GM21515 (cell line): ENCODE results near the gene EEF1AKMT3.

Source experiments
- ATAC-seq: cut with Tn5 transposase; IDR thresholded peaks from one replicate; pipeline ENCODE4 v1.9.1; 2021; ENCODE audit not compliant: unreplicated experiment

The EEF1AKMT3 gene

DNA sequence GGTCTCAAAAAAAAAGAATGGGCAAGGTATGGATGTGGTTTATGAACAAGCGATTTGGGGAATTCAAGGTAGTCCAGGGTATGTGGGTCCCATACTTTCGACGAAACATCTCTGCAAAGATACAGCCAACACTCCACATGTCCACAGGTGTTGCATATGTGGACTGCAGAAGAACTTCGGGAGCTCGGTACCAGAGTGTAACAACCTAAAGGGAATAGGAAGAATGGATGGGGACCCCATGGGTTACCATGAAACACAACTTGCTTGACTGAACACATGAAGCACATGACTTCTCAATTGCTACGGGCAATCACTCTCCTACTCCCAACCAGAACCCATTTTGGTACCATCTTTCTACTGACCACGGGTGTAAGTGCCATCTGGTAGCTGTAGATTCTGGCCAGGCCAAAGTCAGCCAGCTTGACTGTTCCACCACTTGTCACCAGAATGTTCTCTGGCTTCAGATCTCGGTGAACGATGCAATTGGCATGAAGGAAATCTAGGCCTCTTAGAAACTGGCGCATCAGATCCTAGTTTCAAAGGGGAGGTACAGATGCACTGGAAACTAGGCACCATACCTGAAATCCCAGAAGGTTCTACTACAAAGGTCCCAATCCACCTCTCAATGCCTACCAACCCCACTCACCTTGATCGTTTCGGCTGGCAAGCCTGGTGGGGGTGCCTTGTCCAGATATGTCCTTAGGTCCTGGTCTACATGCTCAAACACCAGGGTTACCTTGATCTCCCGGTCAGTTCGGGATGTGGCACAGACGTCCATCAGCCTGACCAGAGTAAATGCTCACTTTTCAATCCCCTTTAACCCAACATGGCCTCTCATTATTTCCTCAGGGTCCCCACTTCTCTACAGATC is 21.6 kb upstream of the EEF1AKMT3 start:
- ATAC-seq = no peak

DNA sequence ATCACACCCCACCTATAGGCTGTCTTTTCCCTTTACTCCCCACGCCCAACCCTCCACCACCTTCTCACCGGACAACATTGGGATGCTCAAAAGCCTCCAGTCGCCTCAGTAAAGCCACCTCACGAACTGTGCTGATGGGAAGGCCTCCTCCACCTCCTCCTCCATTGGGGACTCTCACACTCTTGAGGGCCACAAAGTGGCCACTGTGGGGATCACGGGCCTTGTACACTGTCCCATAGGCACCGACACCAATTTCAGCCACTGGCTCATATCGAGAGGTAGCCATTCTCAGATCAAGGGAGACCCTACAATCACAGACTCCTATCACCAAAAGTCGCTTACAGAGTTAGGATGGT is 21.0 kb upstream of the EEF1AKMT3 start:
- ATAC-seq = no peak

DNA sequence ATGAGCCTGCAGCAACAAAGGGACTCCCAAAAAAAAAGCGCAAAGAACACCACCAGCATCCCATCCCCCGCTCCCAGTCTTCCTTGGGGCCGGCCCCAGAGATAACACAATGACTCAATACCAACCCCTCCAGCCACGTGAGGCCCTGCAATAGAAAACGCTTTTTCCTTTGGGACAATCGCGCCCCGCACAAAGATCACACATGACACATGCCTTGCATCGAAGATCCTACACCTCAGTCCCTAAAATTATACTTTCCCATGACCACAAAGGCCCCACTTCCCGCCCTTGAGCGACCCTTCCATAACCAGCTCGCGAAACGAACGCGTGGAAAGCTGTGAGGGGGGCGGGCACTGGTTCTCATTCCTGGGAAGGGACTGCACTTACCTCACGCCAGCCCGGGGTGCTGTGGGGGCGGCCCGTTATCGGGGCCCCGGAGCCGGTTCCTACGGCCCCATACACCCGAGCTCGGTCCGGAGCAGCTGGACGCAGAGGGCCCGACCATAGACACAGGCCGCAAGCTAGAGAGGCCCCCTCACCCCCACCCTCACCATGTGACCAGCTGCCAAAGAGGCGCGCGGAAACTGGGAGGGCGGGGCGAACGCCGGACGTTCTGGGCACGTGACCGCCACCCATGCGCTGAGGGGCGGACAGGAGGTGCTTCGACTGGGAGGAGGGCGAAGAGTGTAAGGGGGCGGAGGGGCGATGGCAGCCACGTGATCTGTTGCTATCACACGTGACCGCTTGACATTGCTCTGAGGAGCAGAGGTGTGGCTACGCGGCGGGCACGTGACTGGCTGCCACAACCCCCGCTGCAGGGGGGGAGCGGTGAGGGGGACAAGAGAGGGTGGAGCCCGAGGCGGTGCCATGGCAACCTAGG is 20.4 kb upstream of the EEF1AKMT3 start, which contains the start of gene CDK4:
Gene CDK4 (minus strand): TSS at position 523 of the 880 bp plus-strand sequence. CDS start 593 bp downstream, outside the sequence.
- peak; percentile 66 for ATAC-seq

DNA sequence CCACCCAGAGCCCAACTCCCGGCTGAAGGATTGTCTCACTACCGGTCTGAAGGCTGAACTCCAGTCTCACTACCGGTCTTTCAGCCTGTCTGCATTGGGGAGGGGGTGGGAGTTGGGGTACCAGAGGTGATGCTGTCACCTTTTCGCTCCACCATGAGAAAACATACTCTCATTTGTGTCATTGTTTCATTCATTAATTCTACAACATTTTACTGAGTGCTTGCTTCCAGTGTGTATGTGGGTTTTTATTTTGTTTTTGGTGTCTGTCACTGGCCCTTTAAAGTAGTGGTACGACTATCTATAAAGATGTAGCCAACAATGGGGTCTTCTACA is 19.8 kb upstream of the EEF1AKMT3 start:
- no peak for ATAC-seq

DNA sequence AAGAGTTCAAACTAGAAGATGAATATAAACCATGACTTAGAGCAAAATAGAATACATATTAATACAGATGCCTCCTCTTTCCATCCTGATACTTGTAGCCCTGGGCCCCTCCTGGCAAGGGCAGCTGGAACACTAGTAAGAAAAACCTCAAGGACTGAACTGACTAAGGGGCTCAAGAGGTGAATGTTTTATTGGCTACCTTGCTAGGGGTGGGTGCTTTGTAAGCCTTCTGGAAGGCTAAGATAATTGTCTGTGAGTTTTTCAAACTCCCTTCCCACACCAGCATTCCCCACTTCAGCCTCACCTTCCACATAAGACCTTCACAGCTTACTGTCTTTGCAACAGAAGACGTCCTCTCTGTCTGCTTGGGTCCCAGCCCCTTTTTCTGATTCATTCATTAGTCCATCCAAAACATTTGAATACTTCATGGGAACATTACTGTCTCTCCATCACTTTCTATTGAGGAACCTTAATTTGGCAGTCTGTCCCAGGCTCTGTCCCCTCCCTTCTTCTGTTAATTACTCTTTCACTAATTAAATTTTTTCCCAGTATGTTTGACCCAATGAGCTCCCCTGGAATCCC is 18.6 kb upstream of the EEF1AKMT3 start:
- no peak for ATAC-seq

DNA sequence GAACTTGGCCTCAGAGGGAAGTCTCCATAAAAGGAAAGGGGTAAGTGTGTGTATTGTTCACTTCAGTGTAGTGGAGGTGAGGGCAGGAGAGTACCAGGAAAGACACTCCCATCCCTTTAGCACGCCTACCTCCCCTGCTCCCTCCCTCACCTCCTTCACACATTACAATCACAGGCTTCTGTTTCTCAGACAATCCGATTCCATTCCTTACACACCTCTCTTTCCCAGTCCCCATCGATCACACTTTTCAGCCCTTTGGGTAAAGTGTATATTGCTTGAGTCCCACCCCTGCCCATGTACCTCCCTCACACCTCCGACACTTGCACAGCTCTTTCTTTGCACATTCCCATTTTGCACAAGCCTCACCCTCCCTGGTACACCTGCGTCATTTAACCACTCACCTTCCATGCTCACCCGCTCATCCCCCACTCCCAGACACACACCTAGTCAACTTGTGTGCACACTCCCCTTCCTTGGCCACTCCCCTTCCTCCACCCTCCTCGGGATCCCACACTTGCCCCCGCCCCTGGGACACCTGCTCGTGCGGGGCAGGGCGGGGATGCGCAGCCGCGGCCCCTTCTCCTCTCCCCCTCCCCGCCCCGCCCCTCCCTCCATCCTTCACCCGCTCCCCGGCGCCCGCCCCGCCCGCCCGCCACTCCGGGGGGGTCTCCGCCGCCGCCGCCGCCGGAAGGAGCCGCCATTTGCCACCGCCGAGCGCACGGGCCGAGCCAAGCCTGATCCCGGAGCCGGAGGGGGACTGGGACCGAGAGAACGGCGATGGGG is 17.8 kb upstream of the EEF1AKMT3 start, which contains the start of gene MARCHF9:
Gene MARCHF9 (plus strand): TSS at position 693 of the 783 bp plus-strand sequence. CDS start 426 bp downstream, outside the sequence.
- peak; percentile 36 for ATAC-seq

DNA sequence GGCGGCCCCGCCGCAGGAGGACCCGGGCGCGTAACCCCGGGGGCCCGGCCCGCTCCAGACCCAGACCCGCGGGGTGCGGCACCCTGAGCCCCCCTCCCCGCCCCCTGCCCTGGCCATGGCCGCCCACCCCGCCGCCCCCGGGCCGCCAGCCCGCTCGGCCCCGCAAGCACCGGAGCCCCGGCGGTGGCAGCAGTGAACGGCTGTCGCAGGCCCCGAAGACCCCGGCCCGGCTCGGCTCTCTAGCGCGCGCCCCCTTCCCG is 17.3 kb upstream of the EEF1AKMT3 start:
- ATAC-seq = no peak

DNA sequence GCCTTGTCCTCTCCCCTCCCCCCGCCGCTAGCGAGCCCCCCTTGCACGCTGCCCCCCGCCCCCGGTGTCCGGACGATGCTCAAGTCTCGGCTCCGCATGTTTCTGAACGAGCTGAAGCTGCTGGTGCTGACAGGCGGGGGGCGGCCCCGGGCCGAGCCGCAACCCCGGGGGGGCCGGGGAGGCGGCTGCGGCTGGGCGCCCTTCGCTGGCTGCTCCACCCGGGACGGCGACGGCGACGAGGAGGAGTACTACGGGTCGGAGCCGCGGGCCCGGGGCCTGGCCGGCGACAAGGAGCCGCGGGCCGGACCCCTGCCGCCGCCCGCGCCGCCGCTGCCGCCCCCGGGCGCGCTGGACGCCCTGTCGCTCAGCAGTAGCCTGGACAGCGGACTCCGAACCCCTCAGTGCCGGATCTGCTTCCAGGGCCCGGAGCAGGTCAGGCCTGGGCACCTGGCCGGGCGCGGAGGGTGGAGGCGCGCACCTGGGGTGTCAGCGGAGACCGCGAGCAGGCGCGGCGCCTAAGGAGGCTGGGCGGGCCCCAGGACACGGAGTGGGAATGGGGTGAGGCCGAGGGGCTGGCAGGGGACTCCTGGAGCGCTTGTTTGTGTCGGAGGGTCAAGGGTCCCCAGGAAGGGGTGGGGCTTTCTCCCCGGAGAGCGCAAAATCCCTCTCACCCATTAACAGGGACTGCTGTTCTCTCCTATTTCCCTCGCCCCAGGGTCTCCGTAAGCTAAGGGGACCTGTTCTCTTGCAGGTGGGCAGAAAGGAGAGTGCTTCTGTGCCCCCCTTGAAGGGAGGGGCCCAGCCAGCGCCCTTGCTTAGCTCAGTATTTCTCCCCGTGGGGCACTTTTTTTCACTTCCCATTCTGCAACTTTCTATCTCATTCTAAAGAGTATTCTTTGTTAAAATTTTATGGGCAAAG is 16.7 kb upstream of the EEF1AKMT3 start:
- no peak for ATAC-seq

DNA sequence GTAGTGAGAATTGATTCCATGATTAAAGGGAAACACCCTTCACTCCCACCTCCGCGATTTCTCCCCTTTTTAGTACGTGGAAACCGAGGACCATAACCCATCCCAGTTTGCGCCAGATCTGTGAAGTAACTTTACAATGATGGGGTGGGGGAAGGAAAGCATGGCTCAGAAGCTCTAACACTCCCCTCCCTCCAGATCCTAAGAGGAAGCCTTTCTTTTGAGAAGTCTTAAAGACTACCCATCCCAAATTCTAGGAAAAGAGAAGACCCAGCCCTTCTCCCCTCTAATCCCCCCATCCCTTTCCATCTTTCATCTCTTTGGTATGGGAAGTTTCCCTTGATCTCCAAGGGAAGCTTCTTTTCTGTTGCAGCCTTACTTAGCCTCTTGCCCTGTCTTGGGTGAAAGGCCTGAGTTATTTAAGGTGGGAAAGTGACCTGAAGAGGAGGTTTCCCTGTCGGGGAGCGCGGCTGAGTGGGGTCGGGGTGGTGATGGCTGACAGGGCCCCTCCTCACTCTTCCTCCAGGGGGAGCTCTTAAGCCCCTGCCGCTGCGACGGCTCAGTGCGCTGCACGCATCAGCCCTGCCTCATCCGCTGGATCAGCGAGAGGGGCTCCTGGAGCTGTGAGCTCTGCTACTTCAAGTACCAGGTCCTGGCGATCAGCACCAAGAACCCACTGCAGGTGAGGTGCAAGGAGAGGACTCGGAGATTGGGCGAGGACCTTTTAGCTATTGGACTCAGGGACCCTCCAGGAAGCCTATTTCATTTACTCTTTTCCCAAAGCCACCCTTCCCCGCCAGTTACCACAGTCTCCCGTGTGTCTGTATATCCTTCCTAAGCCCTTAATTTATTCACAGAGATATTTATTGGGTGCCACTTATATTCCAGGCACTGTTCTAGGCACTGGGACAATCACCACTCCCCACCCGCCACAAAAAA is 15.7 kb upstream of the EEF1AKMT3 start:
- peak; percentile 20 for ATAC-seq

DNA sequence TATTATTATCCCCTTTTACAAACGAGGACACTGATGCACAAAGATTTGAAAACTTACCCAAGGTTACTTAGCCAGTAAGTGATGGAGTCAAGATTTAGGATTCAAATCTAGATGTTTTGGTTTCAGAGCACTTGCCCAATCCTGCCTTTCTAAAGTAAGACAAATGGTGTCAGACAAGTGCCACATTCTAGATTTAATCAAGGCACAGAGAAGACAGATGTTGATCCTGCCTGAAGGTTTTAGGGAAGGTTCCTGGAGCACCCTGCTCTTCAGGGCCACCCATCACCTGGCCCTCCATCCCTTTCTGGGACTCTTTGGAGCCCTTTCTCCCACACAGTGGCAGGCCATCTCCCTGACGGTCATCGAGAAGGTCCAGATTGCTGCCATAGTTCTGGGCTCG is 14.6 kb upstream of the EEF1AKMT3 start:
- ATAC-seq = no peak

DNA sequence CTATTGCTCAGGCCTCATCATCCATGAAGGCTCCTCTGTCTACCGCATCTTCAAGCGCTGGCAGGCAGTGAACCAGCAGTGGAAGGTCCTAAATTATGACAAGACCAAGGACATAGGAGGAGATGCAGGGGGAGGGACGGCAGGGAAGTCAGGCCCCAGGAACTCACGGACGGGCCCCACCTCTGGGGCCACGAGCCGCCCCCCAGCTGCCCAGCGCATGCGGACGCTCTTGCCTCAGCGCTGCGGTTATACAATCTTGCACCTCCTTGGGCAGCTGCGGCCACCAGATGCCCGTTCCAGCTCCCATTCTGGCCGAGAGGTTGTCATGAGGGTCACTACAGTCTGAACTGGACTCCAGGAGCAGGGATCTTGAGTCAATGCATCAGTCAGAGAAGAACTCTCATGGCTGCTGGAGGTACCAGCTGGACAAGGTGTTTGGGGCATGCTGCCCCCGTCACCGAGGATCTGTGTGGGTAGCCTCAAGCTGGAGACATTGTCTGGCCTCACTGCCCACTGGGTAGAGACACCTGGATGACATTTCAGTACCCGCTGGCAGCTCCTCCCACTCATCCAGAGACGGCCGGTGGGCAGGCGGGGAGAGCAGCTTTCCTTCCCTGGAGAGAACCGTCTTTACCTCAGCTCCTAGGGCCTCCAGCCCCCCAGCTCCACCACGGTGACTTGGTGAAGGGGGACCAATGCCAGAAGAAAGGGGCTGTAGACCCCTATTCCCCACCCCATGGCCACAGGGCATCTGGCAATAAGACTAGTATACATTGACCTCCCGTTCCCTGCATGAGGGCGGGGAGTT is 13.7 kb upstream of the EEF1AKMT3 start:
- no peak for ATAC-seq

DNA sequence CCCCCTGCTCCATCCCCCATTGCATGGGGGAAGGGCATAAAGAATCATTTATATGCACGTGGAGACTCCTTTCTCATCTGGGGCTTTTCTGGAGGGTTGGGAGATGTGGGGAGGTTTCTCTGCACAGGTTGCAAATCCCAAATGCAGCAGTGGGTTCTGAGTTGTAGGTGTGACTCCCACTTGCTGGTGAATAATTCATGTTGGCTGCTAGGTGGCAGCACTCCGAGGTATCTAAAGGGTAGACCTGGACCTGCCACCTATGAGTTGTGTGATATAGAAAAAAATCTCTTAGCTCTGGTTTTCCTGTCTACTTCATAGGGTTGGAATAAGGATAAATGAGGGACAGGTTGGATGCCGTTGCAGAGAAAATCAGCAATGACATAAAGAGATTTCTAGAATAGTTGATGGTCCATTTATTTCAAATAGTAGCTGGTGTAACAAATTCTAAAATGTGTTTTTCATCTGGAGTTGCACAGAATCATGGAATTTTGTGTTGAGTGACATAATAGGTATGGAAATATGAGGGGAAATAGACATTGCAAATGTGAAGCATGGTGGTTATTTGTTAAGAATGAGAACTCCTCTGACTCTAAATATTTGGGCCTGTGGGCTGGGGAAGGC is 12.9 kb upstream of the EEF1AKMT3 start:
- ATAC-seq = no peak

DNA sequence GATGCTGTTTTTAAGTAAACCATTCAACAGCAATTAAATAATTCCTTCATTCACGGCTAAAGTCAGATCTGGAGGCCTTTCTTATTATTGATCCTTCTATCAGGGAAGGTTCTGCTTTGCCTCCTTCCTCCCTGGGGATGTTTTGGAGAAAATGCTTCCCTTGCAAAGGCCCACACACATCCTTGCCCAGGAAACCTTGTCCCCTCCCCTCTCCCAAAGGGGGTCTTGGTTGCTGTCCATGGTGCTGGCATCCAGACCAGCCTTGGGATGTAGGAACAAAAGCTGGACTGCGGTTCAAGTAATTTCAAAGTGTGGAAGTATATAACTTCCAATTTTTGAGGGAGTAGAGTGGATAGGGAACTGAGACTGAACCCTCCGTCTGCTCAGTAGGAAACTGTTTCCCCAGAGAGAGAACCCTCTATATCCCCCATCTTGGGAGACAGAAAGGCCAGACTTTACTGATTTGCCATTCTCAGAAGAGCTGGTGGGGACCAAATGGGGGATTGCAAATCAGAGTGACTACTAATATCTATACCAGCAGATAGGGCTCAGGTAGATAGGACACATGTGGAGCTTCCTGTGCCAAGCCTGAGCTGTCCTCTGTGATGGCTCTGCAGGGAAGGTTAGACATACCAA is 11.9 kb upstream of the EEF1AKMT3 start:
- no peak for ATAC-seq

DNA sequence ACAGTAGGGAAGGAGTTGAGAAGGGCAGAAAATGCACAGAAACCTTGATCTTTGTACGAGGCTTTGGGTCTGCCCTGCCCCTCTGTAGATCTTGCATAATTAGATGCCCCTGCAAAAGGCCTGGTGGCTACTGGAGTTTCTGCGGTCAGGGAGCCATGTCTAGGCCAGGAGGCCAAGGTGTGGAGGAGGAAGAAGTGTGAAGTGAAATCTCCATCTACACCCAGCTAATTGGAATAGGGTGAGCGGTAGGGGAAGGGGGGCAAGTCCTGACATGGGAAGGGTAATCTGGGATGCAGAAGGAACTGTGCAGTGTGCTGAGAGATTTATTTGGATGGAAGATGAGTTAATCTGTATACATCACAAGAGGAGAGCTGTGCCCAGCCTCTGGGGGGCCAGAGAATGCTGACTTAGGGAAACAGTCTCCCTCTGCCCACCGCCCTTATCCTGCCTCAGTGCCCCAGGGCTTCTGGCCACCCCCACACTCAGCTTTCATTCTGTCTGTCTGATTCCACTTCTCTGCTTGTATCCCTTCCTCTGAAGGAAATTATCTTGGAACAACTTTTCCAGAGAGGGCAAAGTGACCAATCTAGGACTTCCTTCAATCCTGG is 10.9 kb upstream of the EEF1AKMT3 start:
- no peak for ATAC-seq

DNA sequence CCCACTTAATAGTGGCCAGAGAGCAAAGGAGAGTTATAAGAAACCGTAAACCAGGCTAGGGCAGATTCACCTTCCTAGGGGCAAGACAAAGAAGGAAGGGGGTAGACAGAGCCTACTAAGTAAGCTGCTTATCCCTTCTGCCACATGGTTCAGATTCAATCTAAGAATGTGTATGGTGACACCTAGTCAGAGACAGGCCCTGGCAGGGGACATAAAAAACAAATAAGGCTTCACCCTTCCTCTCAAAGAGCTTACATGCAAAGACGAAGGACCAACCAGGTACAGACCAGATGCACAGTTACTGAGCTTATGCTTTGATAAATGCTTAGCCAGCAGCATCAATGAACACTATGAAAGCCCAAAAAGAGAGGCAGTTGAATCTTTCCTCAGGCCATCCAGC is 10.0 kb upstream of the EEF1AKMT3 start:
- no peak for ATAC-seq

DNA sequence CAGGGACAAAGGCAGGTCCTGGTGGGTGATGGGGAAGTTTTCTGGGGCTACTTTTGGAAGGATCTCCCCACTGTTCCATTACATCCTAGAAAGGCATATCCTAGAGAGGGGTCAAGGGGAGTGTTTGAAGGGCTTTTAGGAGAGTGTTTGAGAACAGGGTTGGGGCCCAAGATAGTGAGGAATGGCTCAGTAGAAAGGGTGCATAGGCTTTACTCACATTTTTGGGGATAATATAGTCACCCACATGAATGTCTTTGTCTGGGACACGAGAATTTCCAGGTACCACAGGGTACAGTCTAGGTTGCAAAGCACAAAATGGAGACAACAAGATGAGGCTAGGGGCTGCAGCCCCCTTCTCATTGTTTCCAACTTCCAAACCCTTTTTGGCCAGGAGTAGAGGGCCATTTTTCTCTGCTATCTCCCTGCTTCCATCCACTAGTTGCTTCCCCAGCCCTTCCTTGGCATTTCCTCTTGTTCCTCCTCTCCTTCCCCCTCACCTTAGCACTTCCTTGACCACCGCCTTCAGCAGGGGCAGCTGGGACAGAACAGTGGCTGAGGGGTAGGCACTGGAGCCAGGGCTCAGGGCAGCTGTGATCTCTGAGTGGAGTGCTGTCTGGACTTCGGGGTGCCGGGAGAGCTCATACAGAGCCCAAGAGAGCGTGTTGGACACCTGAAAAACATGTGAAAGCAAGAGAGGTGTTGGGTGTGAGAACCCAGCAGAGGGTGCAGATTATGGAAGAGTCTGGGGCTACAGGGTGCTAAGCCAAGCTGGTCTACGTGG is 8.3 kb upstream of the EEF1AKMT3 start:
- ATAC-seq = no peak
